T-helper 1 cell (primary cell): ENCODE results near the gene PCCA.
"Not testable (repeated sequence)": the region's sequence is repeated elsewhere in the genome, so short reads cannot be mapped to it uniquely, and the experiment has no call there.

ENCODE experiments used
- DNase-seq, 5 donors: peaks; one replicate each; pipeline ENCODE4 v3.0.0-alpha.2; 2012 to 2020

PCCA gene

DNA sequence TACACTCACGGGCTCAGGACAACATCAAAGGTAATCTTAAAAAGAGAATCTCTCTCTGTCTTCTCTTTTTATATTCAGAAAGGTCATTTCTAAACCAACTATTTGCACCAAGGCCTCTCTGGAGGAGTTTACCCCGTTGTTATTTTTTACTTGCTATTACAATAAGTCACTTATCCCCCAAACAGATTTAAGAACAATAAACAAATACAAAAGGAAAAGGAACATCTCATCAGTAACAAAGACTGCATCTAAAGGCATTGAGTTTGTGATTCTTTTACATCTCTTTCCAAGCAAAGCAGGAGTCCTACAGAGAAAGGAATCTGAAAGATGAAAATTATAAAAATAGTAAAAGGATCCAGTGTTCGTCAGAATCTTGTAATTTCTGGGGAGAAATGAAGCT, 424.3 kb downstream of the PCCA start:
- no peak for DNase-seq

DNA sequence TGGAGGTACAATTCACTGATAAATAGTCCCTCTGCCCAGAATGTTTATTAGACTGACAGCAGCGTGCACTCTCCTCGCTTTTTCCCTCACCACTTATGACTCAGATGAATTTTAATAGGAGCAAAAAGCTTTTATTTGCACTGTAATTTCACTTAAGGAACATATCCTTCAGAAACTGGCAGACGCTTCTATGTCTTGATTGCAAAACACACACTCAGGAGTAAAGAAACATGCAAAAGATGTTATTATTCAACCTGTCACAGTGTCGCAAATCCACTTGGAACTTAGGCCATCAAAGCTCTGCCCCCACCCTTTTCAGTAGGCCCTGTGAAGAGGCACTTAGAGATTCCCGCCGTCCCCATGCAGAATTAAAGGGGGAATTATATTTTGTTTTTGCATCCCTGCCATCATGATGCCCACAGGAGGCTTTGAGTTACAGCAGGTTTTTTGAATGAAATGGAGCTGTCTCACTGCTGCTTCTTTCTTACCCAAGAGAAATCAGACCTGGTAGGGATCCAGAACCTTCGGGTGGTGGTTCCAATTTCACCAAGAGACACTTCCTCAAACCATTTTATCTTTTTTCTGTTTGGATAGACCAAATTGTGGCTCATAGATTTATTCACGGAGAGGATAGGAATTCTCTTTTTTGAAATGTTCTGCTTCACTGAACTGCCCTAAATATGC, 425.2 kb downstream of the PCCA start:
- DNase-seq: no peak

DNA sequence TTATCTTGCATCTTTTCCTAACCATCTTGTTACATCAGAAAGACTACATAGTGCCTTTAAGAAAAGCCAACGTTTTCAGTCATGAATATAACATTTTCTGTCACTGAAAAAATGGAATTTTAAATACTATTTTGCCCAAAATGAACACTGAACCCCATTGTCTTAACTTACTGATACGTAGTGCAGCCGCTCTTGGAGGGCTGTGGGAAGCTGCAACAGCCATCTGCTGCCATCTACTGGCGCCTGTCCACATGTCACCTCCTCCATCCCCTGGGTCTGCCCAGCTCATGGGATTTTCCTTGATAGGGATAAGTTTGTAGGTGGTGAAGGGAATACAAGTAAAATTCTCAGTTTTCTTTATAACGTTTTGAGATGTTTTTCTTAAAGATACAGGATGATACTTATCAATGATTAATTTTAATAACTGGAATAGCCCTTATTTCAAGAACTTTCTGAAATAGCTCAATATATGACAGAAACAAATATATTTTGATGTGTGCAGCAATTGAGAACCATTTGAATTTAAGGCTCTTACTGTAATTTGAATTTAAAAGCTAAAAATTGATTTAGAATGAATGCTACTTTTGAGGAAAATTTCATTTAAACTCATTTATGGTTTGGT, 426.0 kb downstream of the PCCA start:
- DNase-seq: peak; percentile 38 to 72 (median 60)

GRCh38 chr13:100515410-100515800, 426.5 kb downstream of the PCCA start:
- DNase-seq: no peak

DNA sequence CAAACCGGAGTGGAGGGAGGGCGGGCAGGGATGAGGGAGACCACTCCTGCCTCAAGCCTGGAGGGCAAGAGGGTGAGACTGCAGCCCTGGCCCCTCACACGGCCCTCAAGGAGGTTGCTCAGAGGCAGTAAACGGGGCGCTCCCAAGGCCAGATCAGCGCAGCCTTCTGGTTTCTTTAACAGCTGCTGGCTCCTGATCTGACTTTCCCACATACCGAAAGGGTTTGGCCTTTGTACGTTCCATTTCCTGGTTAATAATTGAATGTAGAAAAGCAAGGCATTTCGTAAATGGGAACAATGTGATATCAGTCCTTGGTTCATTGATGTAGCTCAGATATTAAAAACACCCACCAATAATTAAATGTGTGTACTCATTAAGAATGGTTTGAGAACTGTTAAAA, 428.2 kb downstream of the PCCA start:
- no peak for DNase-seq

- peak in 1 of 5 donors; percentile 76 for DNase-seq
Observed at GRCh38 chr13:100517728-100518127, 428.8 kb downstream of the PCCA start.

GRCh38 chr13:100518394-100519062, 429.6 kb downstream of the PCCA start:
- no peak for DNase-seq

- no peak for DNase-seq
Observed at GRCh38 chr13:100519626-100520025, 430.7 kb downstream of the PCCA start.

- DNase-seq: no peak
Observed at GRCh38 chr13:100520936-100521850, 432.3 kb downstream of the PCCA start.

GRCh38 chr13:100521851-100522617, 433.1 kb downstream of the PCCA start:
- peak in 1 of 5 donors; percentile 28 for DNase-seq

- DNase-seq: no peak
Observed at GRCh38 chr13:100522618-100523309, 433.9 kb downstream of the PCCA start.

- DNase-seq: no peak
Observed at GRCh38 chr13:100523411-100523810, 434.5 kb downstream of the PCCA start.

DNA sequence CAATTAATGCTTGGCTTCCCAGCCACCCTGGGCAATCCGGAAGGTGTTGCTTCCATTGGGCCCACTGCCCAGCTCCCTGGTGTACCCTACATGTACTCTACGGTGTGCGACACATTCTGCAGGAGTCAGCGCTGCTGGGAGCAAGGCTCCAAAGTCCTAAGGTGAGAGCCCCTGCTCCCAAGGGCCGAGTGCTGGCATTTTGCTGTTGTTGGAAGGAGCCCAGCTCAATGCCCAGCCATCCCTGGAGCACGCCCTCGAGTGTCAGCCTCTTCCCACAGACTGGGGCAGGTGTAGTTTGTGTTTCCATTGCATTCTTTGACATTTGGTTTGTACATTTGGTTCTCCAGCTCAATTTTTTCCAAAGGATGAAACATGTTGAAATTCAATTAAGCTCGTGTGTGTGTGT, 435.1 kb downstream of the PCCA start:
- no peak for DNase-seq

- DNase-seq: not testable (repeated sequence)
Observed at GRCh38 chr13:100524688-100525087, 435.8 kb downstream of the PCCA start.

DNA sequence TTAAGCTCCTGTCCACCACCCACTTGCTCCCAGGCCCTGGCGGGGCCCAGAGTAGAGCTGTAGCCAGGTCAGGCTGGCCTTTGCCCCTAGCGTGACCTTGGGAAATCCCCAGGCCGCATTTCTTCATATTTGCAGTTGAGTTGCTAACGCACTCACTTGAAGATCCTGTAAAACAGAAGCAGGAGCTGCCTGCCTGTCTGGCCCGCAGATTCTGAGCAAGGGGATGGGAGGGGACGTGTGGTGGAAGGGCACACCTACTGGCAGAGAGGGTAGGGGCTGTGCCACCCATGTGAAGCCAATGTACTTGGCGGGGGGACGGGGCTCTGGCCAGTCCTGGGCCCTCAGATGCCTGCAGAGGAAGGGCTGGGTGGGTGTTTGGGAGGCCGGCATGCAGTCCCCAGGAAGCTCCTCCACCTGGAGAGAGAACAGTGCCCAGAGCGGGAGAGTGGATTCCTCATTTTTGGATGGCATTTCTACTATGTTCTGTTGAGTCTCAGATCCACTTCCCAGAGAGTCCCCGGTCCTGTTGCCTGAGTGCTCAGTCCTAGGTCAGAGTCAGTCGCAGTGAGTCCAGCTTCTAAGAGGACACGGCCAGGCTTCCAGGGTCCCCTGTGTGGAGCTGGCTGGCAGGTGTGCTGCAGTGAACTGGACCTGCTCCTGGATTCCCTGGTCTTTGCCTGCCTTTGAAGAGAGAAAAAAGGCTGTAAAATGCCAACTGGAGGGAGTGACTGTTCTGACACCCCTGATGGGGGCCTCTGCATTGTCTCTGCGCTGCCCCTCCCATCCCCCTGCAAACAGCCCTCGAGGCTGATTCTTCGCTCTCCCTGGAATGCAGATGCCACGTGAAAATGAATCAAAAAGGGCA, 436.8 kb downstream of the PCCA start:
- no peak for DNase-seq

- no peak for DNase-seq
Observed at GRCh38 chr13:100526318-100527000, 437.6 kb downstream of the PCCA start.

DNA sequence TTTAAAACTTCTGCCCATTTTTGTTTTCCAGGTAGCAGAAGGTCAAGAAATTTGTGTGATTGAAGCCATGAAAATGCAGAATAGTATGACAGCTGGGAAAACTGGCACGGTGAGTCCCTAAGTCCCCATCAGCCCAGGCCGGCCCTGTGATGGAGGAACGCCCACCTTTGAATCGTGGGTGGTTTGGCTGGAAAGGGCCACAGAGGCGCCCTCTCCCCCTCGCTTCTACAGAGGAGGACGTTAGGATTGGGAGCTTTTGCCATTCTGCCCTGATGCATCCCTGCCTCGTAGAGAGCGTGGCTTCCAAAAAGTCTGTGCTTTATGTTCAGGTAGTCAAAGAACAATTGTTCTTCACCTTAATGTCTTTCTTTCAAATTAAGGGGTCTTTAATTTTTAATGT, 438.8 kb downstream of the PCCA start:
- no peak for DNase-seq

- DNase-seq: no peak
Observed at GRCh38 chr13:100528353-100528752, 439.5 kb downstream of the PCCA start.

DNA sequence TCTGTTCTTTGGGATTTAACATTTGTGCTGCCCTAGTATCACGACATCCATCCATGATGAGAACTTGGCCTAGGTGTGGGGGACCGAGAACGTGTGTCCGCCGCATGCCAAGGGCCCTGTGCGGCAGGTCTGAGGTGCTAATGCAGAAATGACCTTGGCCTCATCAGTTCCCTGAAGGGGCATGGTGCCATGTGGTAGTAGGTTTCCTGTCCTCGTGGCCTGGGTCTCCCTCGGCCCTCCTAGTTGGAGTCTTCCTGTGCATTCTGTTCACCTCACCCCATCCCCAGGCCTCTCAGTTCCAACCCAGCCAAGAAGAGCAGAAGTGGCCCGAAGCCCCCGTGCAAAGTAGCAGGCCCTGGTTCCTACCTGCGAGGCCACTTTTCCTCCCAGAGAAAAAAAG, 439.9 kb downstream of the PCCA start:
- DNase-seq: no peak
